ENCODE measurements around the gene STAT4. TPM values are rescaled to one million over a fixed set of nuclear protein-coding genes. Genes with fewer than 3 reads are reported as not detected.

The STAT4 gene
- total and polyA plus RNA-seq, 2 experiments from 2014 or later: 0.31 to 0.45 TPM

DNA sequence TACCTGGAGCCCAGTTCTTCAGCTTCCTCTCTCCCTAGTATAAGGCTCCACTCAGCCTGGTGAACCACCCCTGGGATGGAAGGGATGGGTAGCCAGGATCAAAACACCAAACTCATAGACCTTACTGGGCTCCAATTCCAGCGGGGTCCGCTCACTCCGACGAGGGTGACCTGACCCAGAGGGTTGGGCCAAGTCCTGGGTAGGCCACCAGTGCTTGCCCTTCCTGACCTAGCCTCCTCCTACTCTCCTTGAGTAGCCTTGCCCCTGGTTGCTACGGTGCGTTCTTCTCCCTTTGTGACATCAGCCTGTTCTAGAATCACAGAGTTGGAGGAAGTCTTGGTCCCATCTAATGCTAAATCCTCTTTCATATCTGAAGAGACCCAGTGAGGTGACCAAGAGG lies 537 bp upstream of the STAT4 start:
- Histone ChIP-seq H3K36me3 (no peaks in the 10 kb centered on the region), H3K27me3 (peaks cover 30% of the 10 kb centered on the region), H3K4me1 (ENCODE audit: low read depth) (peaks cover 12% of the 10 kb centered on the region), H3K27ac (no peak overlapping the region), H3K4me3 (no peak overlapping the region), H3K9me3 (ENCODE audit: low read depth) (no peaks in the 10 kb centered on the region)
- TF ChIP-seq, protein P1, sequence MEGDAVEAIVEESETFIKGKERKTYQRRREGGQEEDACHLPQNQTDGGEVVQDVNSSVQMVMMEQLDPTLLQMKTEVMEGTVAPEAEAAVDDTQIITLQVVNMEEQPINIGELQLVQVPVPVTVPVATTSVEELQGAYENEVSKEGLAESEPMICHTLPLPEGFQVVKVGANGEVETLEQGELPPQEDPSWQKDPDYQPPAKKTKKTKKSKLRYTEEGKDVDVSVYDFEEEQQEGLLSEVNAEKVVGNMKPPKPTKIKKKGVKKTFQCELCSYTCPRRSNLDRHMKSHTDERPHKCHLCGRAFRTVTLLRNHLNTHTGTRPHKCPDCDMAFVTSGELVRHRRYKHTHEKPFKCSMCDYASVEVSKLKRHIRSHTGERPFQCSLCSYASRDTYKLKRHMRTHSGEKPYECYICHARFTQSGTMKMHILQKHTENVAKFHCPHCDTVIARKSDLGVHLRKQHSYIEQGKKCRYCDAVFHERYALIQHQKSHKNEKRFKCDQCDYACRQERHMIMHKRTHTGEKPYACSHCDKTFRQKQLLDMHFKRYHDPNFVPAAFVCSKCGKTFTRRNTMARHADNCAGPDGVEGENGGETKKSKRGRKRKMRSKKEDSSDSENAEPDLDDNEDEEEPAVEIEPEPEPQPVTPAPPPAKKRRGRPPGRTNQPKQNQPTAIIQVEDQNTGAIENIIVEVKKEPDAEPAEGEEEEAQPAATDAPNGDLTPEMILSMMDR (IDR thresholded peaks at IDR 0.05; ENCODE audit: low read depth, low read length): no peak
- no peak for DNase-seq (ENCODE audit: low read depth in 1 of 2, low spot score in 1 of 2)

DNA sequence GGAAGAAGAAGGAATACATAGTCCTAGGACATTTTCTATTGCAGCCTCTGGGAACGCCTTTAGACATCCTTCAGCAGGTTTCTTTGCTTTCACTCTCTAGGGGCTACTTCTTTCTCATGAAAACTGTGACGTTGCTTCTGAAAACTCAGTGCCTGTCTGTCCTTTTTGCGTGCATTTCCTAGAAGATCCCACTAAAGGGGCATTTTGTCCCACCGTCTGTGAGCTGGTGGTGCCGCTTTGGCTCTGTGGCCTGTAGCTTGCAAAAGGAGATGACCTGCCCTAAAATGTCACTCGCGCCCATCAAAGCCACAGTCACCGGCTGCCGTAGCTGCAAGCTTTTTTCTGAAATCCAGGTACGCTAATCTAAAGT lies 579 bp downstream of the STAT4 start:
- H3K4me1 ChIP-seq (ENCODE audit: low read depth): peaks cover 12% of the 10 kb centered on the region
- no peak overlapping the region for H3K27ac ChIP-seq
- TF ChIP-seq, protein P1 (IDR thresholded peaks at IDR 0.05; ENCODE audit: low read depth, low read length): no peak
- peak overlapping the region; percentile 45 for H3K4me3 ChIP-seq
- no peaks in the 10 kb centered on the region for H3K36me3 ChIP-seq
- no peaks in the 10 kb centered on the region for H3K9me3 ChIP-seq (ENCODE audit: low read depth)
- peak in 1 of 2 donors; percentile 6 for DNase-seq (ENCODE audit: low read depth in 1 of 2, low spot score in 1 of 2)
- peaks cover 30% of the 10 kb centered on the region for H3K27me3 ChIP-seq

GRCh38 chr2:191149391-191149790 lies 1.4 kb downstream of the STAT4 start:
- H3K4me3 ChIP-seq: no peak overlapping the region
- no peaks in the 10 kb centered on the region for H3K9me3 ChIP-seq (ENCODE audit: low read depth)

DNA sequence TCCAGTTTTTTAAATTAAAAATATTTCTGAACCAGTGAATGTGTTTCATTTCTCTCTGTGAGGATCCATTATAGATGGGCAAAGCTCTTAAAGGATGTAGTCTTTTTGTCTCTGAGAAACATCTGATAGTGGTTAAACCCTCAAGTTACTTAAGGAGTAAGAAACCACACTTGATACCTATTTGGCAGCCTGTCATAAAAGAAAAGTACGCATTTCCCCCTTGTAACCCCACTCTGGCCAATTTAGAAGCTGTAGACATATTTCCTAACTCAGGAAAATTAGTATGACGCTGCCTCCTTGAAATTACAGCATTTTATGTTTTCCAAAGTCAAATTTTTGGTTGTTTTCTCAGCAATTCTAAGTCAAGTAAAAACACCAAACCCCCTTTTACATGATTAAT lies 2.0 kb downstream of the STAT4 start:
- no peak overlapping the region for H3K27ac ChIP-seq
- no peaks in the 10 kb centered on the region for H3K36me3 ChIP-seq
- no peaks in the 10 kb centered on the region for H3K9me3 ChIP-seq (ENCODE audit: low read depth)
- no peak for DNase-seq (ENCODE audit: low read depth in 1 of 2, low spot score in 1 of 2)
- H3K4me1 ChIP-seq (ENCODE audit: low read depth): peaks cover 12% of the 10 kb centered on the region
- TF ChIP-seq, protein P1 (IDR thresholded peaks at IDR 0.05; ENCODE audit: low read depth, low read length): no peak
- peaks cover 30% of the 10 kb centered on the region for H3K27me3 ChIP-seq
- no peak overlapping the region for H3K4me3 ChIP-seq

More at GRCh38 chr2:191149391-191149790, 1.4 kb downstream of the STAT4 start:
- TF ChIP-seq, protein P1 (IDR thresholded peaks at IDR 0.05; ENCODE audit: low read depth, low read length): no peak
- no peaks in the 10 kb centered on the region for H3K36me3 ChIP-seq
- no peak overlapping the region for H3K27ac ChIP-seq
- peaks cover 12% of the 10 kb centered on the region for H3K4me1 ChIP-seq (ENCODE audit: low read depth)
- peaks cover 30% of the 10 kb centered on the region for H3K27me3 ChIP-seq
- no peak for DNase-seq (ENCODE audit: low read depth in 1 of 2, low spot score in 1 of 2)

- Histone ChIP-seq H3K27ac (no peak overlapping the region), H3K36me3 (no peaks in the 10 kb centered on the region), H3K4me1 (ENCODE audit: low read depth) (peaks cover 10% of the 10 kb centered on the region), H3K27me3 (peaks cover 30% of the 10 kb centered on the region), H3K9me3 (ENCODE audit: low read depth) (no peaks in the 10 kb centered on the region), H3K4me3 (no peak overlapping the region)
- TF ChIP-seq, protein P1 (IDR thresholded peaks at IDR 0.05; ENCODE audit: low read depth, low read length): no peak
- no peak for DNase-seq (ENCODE audit: low read depth in 1 of 2, low spot score in 1 of 2)
These were observed 2.5 kb downstream of the STAT4 start for GRCh38 chr2:191148281-191148680.
